Stomach (tissue), 9 donors: ENCODE results near the gene TXNDC17. TPM values are rescaled to one million over a fixed set of nuclear protein-coding genes. Genes with fewer than 3 reads are reported as not detected.

Experiments
- DNase-seq, 2 donors: peaks; one replicate each; pipeline versions ENCODE4 v3.0.0 to v3.0.0-alpha.2; 2013 to 2019
- H3K27ac ChIP-seq, 5 donors: fragments of 200-600 bp in 4 of 5; sonication (generic) in 4 of 5; one replicate each; pipeline ENCODE4 v1.5.1; 2013 to 2019; ENCODE audit warnings: mild to moderate bottlenecking in 1 of 5, moderate library complexity in 1 of 5
- H3K27me3 ChIP-seq, 3 donors: fragments of 200-600 bp; sonication (generic); one replicate each; pipeline ENCODE4 v1.5.1; 2017 to 2019; ENCODE audit warnings: mixed run types in 1 of 3
- H3K36me3 ChIP-seq, 4 donors: fragments of 200-600 bp; sonication (generic); 1 replicate in 3 of 4; 2 replicates in 1 of 4; pipeline ENCODE4 v1.5.1; 2016 to 2019
- H3K4me1 ChIP-seq, 4 donors: fragments of 200-600 bp; sonication (generic); one replicate each; pipeline ENCODE4 v1.5.1; 2016 to 2019
- H3K4me3 ChIP-seq, 4 donors: fragments of 200-600 bp; sonication (generic) in 3 of 4; one replicate each; pipeline ENCODE4 v1.5.1; 2016 to 2019; ENCODE audit warnings: mild to moderate bottlenecking in 1 of 4
- H3K9me3 ChIP-seq, 4 donors: fragments of 200-600 bp; sonication (generic); one replicate each; pipeline ENCODE4 v1.5.1; 2016 to 2019
- EP300 ChIP-seq: sonication (generic); formaldehyde crosslinking; IDR thresholded peaks from one replicate; pipeline ENCODE4 v1.6.1; 2017; ENCODE audit warnings: antibody characterized with exemption
- POLR2A ChIP-seq, 4 donors: fragments of 450-650 bp; IDR thresholded peaks; one replicate each; pipeline ENCODE4 v1.6.1; 2016; ENCODE audit warnings: antibody characterized with exemption in 4 of 4, control low read depth in 2 of 4, mild to moderate bottlenecking in 1 of 4, moderate library complexity in 1 of 4
- POLR2AphosphoS5 ChIP-seq, 3 donors: sonication (generic); formaldehyde crosslinking; IDR thresholded peaks; one replicate each; pipeline ENCODE4 v1.6.1; 2016; ENCODE audit warnings: antibody characterized with exemption in 3 of 3
- WGBS, 5 donors: extraction: QIAGEN DNeasy Blood & Tissue Kit in 3 of 5; methylation state at CpG; one replicate each; pipeline versions ENCODE4 v1.1.5 to v1.1.7; 2013 to 2018; 5-methylcytosine and 5-hydroxymethylcytosine counted together
- intact Hi-C: fragments of 100-400 bp; cut with DNase I; formaldehyde crosslinking; loops from one replicate; pipeline ENCODE4 v1.15.1; 2023; ENCODE audit warnings: low total_unique reads
- polyA plus RNA-seq, 3 donors: library from polyadenylated mRNA; stranded (reverse); fragments of 200-250 nt; gene quantifications; one replicate each; pipeline ENCODE4 v1.2.3, GENCODE V29; 2013
- total RNA-seq, 5 donors: library from RNA; depleted of rRNA; stranded (reverse); fragments of >200 nt; gene quantifications; one replicate each; pipeline versions ENCODE4 v1.1.0 to v1.2.3, GENCODE V29; 2014 to 2016
- TF ChIP-seq, protein P1 (sequence below), 7 experiments: fragments of 450-650 bp in 4 of 7; fragments of 200-600 bp in 3 of 7; sonication (generic) in 3 of 7; IDR thresholded peaks; one replicate each; pipeline ENCODE4 v1.5.1; 2016 to 2019; ENCODE audit warnings: antibody characterized with exemption in 7 of 7, control low read depth in 2 of 7, mild to moderate bottlenecking in 1 of 7
- donor health status: healthy with polysubstance abuse.
- donor health status: Bipolar disorder and iron deficiency.
- donor health status: healthy.

TXNDC17 gene
- total and polyA plus RNA-seq, 8 donors = 28.7 to 375 (median 169) TPM; not detected in 1

- Histone ChIP-seq H3K9me3 (no peaks in the 10 kb centered on the region), H3K36me3 (peaks cover 44 to 81% (median 79%) of the 10 kb centered on the region in 4 donors), H3K27ac (no peak overlapping the region), H3K4me3 (no peak overlapping the region), H3K27me3 (no peaks in the 10 kb centered on the region), H3K4me1 (peaks cover under 1 to 18% (median 8%) of the 10 kb centered on the region in 4 donors)
- TF ChIP-seq POLR2AphosphoS5 (IDR thresholded peaks at IDR 0.05) (no peak), POLR2A (IDR thresholded peaks at IDR 0.05) (no peak), EP300 (no peak)
- TF ChIP-seq, protein P1, sequence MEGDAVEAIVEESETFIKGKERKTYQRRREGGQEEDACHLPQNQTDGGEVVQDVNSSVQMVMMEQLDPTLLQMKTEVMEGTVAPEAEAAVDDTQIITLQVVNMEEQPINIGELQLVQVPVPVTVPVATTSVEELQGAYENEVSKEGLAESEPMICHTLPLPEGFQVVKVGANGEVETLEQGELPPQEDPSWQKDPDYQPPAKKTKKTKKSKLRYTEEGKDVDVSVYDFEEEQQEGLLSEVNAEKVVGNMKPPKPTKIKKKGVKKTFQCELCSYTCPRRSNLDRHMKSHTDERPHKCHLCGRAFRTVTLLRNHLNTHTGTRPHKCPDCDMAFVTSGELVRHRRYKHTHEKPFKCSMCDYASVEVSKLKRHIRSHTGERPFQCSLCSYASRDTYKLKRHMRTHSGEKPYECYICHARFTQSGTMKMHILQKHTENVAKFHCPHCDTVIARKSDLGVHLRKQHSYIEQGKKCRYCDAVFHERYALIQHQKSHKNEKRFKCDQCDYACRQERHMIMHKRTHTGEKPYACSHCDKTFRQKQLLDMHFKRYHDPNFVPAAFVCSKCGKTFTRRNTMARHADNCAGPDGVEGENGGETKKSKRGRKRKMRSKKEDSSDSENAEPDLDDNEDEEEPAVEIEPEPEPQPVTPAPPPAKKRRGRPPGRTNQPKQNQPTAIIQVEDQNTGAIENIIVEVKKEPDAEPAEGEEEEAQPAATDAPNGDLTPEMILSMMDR (IDR thresholded peaks at IDR 0.05) = no peak
- intact Hi-C loops = no loop called here
- WGBS, 5 donors = 91 to 98% (median 95%) methylated on average over 6 of the region's 6 CpGs
- DNase-seq = no peak
Measured at GRCh38 chr17:6605142-6605541, 35.7 kb upstream of the TXNDC17 start.

DNA sequence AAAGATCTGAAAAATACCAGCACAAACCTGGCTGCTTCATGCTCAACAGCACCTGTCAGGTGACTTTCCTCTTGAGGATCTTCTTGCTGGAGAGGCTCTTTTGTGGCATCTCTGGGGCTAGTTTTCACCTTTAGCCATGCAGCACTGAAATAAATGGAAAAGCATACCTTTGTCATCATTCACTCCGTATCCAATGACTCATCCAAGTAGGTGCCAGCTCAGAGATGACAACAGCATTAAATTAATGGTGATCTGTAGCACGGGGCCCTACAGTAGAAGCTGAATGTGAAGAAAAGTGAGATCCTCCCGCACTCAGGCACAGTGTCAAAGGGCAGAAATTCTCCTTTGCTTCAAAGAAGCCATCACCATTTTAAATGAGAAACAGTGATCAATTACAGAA lies 32.5 kb upstream of the TXNDC17 start:
- no peak overlapping the region for H3K4me3 ChIP-seq
- H3K9me3 ChIP-seq = no peaks in the 10 kb centered on the region
- DNase-seq = no peak
- H3K27ac ChIP-seq = no peak overlapping the region
- no peaks in the 10 kb centered on the region for H3K27me3 ChIP-seq
- intact Hi-C loops = no loop called here
- WGBS, 5 donors = 77 to 94% (median 93%) methylated on average over 3 of the region's 3 CpGs
- H3K4me1 ChIP-seq = peaks cover 0 to 8% (median 3%) of the 10 kb centered on the region in 4 donors
- H3K36me3 ChIP-seq = peaks cover 48 to 86% (median 83%) of the 10 kb centered on the region in 4 donors
- no peak for TF ChIP-seq POLR2AphosphoS5 (IDR thresholded peaks at IDR 0.05)
- TF ChIP-seq EP300 = no peak
- TF ChIP-seq, protein P1 (IDR thresholded peaks at IDR 0.05) = no peak
- no peak for TF ChIP-seq POLR2A (IDR thresholded peaks at IDR 0.05)

DNA sequence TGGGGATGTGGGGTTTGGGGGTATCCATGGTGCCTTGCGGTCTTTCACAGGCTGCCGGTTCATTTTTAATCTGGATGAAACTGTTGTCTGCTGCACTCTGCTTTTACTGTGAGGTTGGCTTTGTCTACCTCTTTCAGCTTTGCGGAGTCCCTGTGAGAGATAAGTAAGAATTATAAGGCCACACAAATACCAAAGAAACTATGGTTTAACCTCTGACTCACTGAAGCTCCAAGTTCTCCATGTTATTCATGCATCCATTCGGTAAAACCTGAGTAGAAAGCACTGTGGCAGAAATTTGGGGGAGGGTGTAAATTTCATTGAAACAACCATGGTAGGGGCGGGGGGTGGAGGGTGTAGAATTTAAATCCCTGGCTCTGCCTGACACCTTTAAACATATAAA lies 30.8 kb upstream of the TXNDC17 start:
- intact Hi-C loops = no loop called here
- H3K36me3 ChIP-seq = peaks cover 48 to 83% (median 79%) of the 10 kb centered on the region in 4 donors

DNA sequence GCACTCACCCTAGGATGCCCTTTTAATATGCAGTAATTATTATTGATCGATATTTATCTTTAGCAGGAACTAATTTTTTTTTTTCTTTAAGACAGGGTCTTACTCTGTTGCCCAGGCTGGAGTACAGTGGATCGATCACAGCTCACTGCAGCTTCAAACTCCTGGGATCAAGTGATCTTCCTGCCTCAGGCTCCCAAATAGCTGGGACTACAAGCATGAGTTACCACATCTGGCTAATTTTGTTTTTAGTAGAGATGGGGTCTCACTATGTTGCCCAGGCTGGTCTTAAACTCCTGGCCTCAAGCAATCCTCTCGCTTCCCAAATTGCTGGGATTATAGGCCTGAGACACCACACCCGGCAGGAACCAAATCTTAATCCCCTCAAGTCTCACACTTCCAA lies 29.6 kb upstream of the TXNDC17 start:
- Histone ChIP-seq H3K4me3 (no peak overlapping the region), H3K27ac (no peak overlapping the region), H3K27me3 (no peaks in the 10 kb centered on the region), H3K9me3 (no peaks in the 10 kb centered on the region), H3K36me3 (peaks cover 37 to 79% (median 74%) of the 10 kb centered on the region in 4 donors), H3K4me1 (no peaks in the 10 kb centered on the region)
- 94 to 98% (median 98%) methylated on average over 4 of the region's 4 CpGs for WGBS, 5 donors
- intact Hi-C loops = no loop called here
- TF ChIP-seq POLR2A (IDR thresholded peaks at IDR 0.05) (no peak), EP300 (no peak), POLR2AphosphoS5 (IDR thresholded peaks at IDR 0.05) (no peak)
- TF ChIP-seq, protein P1 (IDR thresholded peaks at IDR 0.05) = no peak
- no peak for DNase-seq

More for the DNA sequence above, 30.8 kb upstream of the TXNDC17 start:
- 96 to 98% (median 97%) methylated on average over 5 of the region's 5 CpGs for WGBS, 5 donors
- H3K4me1 ChIP-seq = no peaks in the 10 kb centered on the region
- H3K27ac ChIP-seq = no peak overlapping the region
- TF ChIP-seq, protein P1 (IDR thresholded peaks at IDR 0.05) = no peak
- no peak for TF ChIP-seq POLR2A (IDR thresholded peaks at IDR 0.05)
- TF ChIP-seq EP300 = no peak
- no peak for TF ChIP-seq POLR2AphosphoS5 (IDR thresholded peaks at IDR 0.05)
- DNase-seq = no peak
- no peaks in the 10 kb centered on the region for H3K9me3 ChIP-seq
- H3K27me3 ChIP-seq = no peaks in the 10 kb centered on the region
- H3K4me3 ChIP-seq = no peak overlapping the region
